Natural killer cell (primary cell): ENCODE measurements around the gene NRIP3. TPM values are rescaled to one million over a fixed set of nuclear protein-coding genes. Genes with fewer than 3 reads are reported as not detected.
"Not testable (repeated sequence)": the region's sequence is repeated elsewhere in the genome, so short reads cannot be mapped to it uniquely, and the experiment has no call there.

Source experiments
- ATAC-seq, 3 donors: fragments of 150-1000 bp in 2 of 3; fragments of 200-7000 bp in 1 of 3; cut with Tn5 transposase; 1 replicate in 1 of 3; 2 replicates in 2 of 3; pipeline ENCODE4 v1.10.0; 2021; ENCODE audit warnings: mild to moderate bottlenecking in 2 of 3, moderate library complexity in 2 of 3
- DNase-seq, 2 donors: peaks; one replicate each; pipeline versions ENCODE4 v3.0.0 to v3.0.0-alpha.2; 2013 to 2021; ENCODE audit warnings: mixed read lengths in 1 of 2
- H3K27ac ChIP-seq: one replicate; pipeline ENCODE4 v1.5.1; 2013; ENCODE audit warnings: mild to moderate bottlenecking, low read length
- H3K27me3 ChIP-seq: one replicate; pipeline ENCODE4 v1.6.1; 2013; ENCODE audit warnings: low read length; ENCODE audit not compliant: control insufficient read depth, insufficient read depth
- H3K36me3 ChIP-seq: one replicate; pipeline ENCODE4 v1.6.1; 2013; ENCODE audit warnings: low read length; ENCODE audit not compliant: control insufficient read depth, insufficient read depth
- H3K4me1 ChIP-seq: one replicate; pipeline ENCODE4 v1.6.1; 2013; ENCODE audit warnings: low read length; ENCODE audit not compliant: control insufficient read depth, insufficient read depth
- H3K4me3 ChIP-seq: one replicate; pipeline ENCODE4 v1.5.1; 2013; ENCODE audit warnings: low read length
- H3K9me3 ChIP-seq: one replicate; pipeline ENCODE4 v1.6.1; 2013; ENCODE audit warnings: low read length; ENCODE audit not compliant: control insufficient read depth, insufficient read depth
- H3K27ac Mint-ChIP-seq, 2 donors: one replicate each; pipeline ENCODE4 v1.8.0; 2022; ENCODE audit warnings: mild to moderate bottlenecking in 2 of 2, mixed read lengths in 2 of 2, moderate library complexity in 1 of 2
- H3K27me3 Mint-ChIP-seq, 2 donors: one replicate each; pipeline ENCODE4 v1.8.0; 2022; ENCODE audit warnings: low read depth in 2 of 2, mixed read lengths in 2 of 2
- H3K36me3 Mint-ChIP-seq: one replicate; pipeline ENCODE4 v1.8.0; 2022; ENCODE audit warnings: mixed read lengths
- H3K4me1 Mint-ChIP-seq, 2 donors: one replicate each; pipeline ENCODE4 v1.8.0; 2022; ENCODE audit warnings: mixed read lengths in 2 of 2
- H3K4me3 Mint-ChIP-seq: one replicate; pipeline ENCODE4 v1.8.0; 2022; ENCODE audit warnings: mild to moderate bottlenecking, moderate library complexity, mixed read lengths
- H3K9me3 Mint-ChIP-seq, 2 donors: one replicate each; pipeline ENCODE4 v1.8.0; 2022; ENCODE audit warnings: mixed read lengths in 2 of 2
- WGBS: methylation state at CpG from one replicate; pipeline ENCODE4 v1.1.7; 2013; ENCODE audit warnings: missing lambda C conversion rate; ENCODE audit not compliant: insufficient coverage; 5-methylcytosine and 5-hydroxymethylcytosine counted together
- intact Hi-C: fragments of 100-400 bp; cut with micrococcal nuclease; formaldehyde crosslinking; loops from one replicate; pipeline ENCODE4 v1.14.2; 2022
- total RNA-seq, 4 donors: library from RNA; stranded (reverse); fragments of 120-200 nt in 1 of 4; gene quantifications; one replicate each; pipeline versions ENCODE4 v1.2.3 to v1.2.4, GENCODE V29; 2013 to 2022
- TF ChIP-seq, protein P1 (sequence below): fragments of 200-600 bp; IDR thresholded peaks from one replicate; pipeline ENCODE4 v1.8.0; 2022; ENCODE audit warnings: antibody characterized with exemption

Gene NRIP3
- total RNA-seq, 3 donors from 2014 or later (not counting 1 experiment from before 2014, with no cell fraction given): 2.3 to 6.1 (median 4.6) TPM

DNA sequence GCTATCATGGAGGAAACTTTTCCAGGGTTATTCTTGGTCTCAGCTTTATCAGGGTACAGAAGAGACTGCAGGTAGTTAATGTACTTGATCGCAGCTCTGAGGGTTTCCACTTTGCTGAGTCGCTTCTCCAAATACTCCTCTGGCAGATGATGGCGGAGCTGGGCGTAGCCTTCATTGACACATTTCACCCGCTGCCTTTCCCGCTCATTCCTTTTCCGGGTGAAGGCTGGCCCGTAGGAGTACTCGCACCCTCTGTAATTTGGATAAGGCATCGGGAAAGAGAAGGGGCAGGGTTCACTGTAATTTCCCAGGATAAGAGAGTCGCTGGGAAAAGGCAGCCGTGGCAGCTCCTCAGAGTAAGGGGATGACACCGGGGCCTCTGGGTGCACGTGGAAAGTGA, 66.1 kb downstream of the NRIP3 start:
- Mint-ChIP-seq H3K4me1 (no peaks in the 10 kb centered on the region), H3K9me3 (no peaks in the 10 kb centered on the region), H3K27ac (no peak overlapping the region), H3K4me3 (no peak overlapping the region), H3K36me3 (no peaks in the 10 kb centered on the region), H3K27me3 (peaks cover 16 to 23% of the 10 kb centered on the region in 2 donors)
- ATAC-seq: no peak
- intact Hi-C loops: no loop called here
- H3K36me3 ChIP-seq: no peaks in the 10 kb centered on the region
- H3K27ac ChIP-seq: no peak overlapping the region
- H3K4me3 ChIP-seq: no peak overlapping the region
- H3K9me3 ChIP-seq: no peaks in the 10 kb centered on the region
- H3K4me1 ChIP-seq: no peaks in the 10 kb centered on the region
- DNase-seq: no peak
- 94% methylated on average over 13 of the region's 14 CpGs for WGBS
- TF ChIP-seq, protein P1, sequence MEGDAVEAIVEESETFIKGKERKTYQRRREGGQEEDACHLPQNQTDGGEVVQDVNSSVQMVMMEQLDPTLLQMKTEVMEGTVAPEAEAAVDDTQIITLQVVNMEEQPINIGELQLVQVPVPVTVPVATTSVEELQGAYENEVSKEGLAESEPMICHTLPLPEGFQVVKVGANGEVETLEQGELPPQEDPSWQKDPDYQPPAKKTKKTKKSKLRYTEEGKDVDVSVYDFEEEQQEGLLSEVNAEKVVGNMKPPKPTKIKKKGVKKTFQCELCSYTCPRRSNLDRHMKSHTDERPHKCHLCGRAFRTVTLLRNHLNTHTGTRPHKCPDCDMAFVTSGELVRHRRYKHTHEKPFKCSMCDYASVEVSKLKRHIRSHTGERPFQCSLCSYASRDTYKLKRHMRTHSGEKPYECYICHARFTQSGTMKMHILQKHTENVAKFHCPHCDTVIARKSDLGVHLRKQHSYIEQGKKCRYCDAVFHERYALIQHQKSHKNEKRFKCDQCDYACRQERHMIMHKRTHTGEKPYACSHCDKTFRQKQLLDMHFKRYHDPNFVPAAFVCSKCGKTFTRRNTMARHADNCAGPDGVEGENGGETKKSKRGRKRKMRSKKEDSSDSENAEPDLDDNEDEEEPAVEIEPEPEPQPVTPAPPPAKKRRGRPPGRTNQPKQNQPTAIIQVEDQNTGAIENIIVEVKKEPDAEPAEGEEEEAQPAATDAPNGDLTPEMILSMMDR: no peak
- no peaks in the 10 kb centered on the region for H3K27me3 ChIP-seq

DNA sequence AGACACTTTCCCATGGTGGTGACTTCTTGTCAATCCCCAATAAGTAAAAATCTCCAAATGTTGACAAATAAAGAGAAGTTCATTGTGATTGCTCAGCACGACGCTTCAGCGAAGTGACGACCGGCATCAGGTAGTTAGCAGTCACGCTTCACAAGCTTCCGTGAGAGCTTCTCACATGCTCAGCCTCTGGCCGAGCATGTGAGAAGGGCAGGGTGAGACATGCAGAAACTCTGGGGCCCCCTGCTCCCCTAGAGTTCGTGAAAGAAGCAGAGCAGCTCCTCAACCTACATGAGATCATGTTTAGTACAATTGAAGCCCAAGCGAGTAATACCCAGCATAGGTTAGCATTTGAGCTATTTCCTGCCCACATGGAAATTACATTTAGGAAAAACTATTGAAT, 66.6 kb downstream of the NRIP3 start:
- H3K27ac ChIP-seq: no peak overlapping the region
- 87% methylated on average over 10 of the region's 10 CpGs for WGBS
- no peaks in the 10 kb centered on the region for H3K27me3 ChIP-seq
- H3K36me3 ChIP-seq: no peaks in the 10 kb centered on the region
- no peak for DNase-seq
- no peaks in the 10 kb centered on the region for H3K36me3 Mint-ChIP-seq
- H3K4me1 Mint-ChIP-seq: no peaks in the 10 kb centered on the region
- H3K4me3 Mint-ChIP-seq: no peak overlapping the region
- no peak overlapping the region for H3K4me3 ChIP-seq
- no peaks in the 10 kb centered on the region for H3K4me1 ChIP-seq
- TF ChIP-seq, protein P1: no peak
- H3K27ac Mint-ChIP-seq: no peak overlapping the region
- H3K9me3 ChIP-seq: no peaks in the 10 kb centered on the region
- intact Hi-C loops: no loop called here
- ATAC-seq: no peak
- H3K27me3 Mint-ChIP-seq: peaks cover 16 to 18% of the 10 kb centered on the region in 2 donors
- no peaks in the 10 kb centered on the region for H3K9me3 Mint-ChIP-seq

DNA sequence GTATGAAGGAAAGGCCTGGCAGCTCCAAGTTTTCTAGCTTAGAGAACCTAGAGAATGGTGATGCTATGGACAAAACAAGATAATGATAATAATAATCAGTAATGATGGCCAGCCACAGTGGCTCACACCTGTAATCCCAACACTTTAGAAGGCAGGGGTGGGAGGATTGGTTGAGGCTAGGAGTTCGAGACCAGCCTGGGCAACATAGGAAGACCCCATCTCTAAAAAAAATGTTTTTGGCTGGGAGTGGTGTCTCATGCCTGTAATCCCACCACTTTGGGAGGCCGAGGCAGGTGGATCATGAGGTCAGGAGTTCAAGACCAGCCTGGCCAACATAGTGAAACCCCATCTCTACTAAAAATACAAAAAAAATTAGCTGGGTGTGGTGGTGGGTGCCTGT, 68.0 kb downstream of the NRIP3 start:
- H3K27me3 ChIP-seq, H3K9me3 ChIP-seq, H3K4me3 Mint-ChIP-seq, H3K36me3 ChIP-seq, H3K4me1 ChIP-seq, H3K4me3 ChIP-seq, H3K4me1 Mint-ChIP-seq, H3K27ac Mint-ChIP-seq, H3K36me3 Mint-ChIP-seq, H3K9me3 Mint-ChIP-seq, ATAC-seq, DNase-seq, H3K27ac ChIP-seq, intact Hi-C loops: not testable (repeated sequence)
- peaks cover 9 to 10% of the 10 kb centered on the region in 2 donors for H3K27me3 Mint-ChIP-seq
- WGBS: 100% methylated on average over 1 of the region's 2 CpGs

DNA sequence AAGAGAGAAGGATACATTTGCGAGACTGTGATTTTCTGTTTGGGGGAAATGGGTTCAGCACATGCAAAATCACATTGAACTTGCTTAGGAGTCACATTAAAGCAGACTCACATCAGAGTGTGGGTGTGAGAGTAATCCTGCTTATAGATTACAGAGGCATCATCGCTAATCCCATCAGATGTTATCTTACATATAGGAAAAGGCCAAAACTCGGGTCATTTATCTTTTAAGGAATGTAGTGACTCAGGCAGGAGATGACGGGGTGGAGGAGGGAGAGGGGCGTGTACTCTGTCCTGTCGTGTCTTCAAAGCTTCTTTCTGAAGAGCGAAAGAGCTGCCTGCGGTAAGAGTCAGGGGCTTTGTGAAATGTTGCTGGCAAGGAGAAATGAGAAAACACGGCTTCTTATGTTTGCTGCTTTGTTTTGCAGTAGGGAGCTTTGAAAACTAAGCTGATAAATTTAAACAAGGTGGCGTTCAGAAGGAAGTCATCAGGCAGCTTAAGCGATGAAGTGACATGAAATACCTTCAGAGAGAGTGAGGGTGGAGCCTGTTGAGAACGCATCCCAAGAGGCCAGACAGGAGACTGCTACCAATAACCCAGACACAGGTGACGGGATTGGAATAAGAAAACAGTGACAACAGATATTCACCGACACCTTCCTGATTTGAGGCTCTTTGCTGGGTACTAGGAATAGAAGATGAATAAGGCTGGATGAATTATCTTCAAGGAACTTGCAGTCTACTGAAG, 68.9 kb downstream of the NRIP3 start:
- Histone ChIP-seq H3K27me3 (no peaks in the 10 kb centered on the region), H3K36me3 (no peaks in the 10 kb centered on the region), H3K27ac (no peak overlapping the region), H3K4me3 (no peak overlapping the region), H3K4me1 (no peaks in the 10 kb centered on the region), H3K9me3 (no peaks in the 10 kb centered on the region)
- ATAC-seq: no peak
- H3K36me3 Mint-ChIP-seq: no peaks in the 10 kb centered on the region
- no peak for DNase-seq
- H3K4me3 Mint-ChIP-seq: no peak overlapping the region
- H3K4me1 Mint-ChIP-seq: no peaks in the 10 kb centered on the region
- intact Hi-C loops: no loop called here
- H3K27ac Mint-ChIP-seq: no peak overlapping the region
- TF ChIP-seq, protein P1: no peak
- peaks cover 4 to 9% of the 10 kb centered on the region in 2 donors for H3K27me3 Mint-ChIP-seq
- 87% methylated on average over 14 of the region's 14 CpGs for WGBS
- no peaks in the 10 kb centered on the region for H3K9me3 Mint-ChIP-seq
